ENCODE data around the gene ARPC1B. TPM values are rescaled to one million over a fixed set of nuclear protein-coding genes. Genes with fewer than 3 reads are reported as not detected.

ARPC1B gene
- total and polyA plus RNA-seq, 9 of the 15 experiments (the other 6 are each of a cell fraction or from before 2014, with no cell fraction given): 6.7 to 357 (median 211) TPM

GRCh38 chr7:99366646-99367045 is 7.9 kb upstream of the ARPC1B start:
- ATAC-seq: peak; percentile 8; the same call in 1 of the 3 replicates
- Histone ChIP-seq H3K4me1 (replicated peaks in 1 of 2; ENCODE audit: control insufficient read depth in 2 of 2, insufficient read depth in 2 of 2, low read length in 2 of 2) (peaks cover 27 to 45% of the 10 kb centered on the region in 2 experiments), H3K27me3 (ENCODE audit: control insufficient read depth in 2 of 2, insufficient read depth in 2 of 2, low read length in 2 of 2) (no peaks in the 10 kb centered on the region), H3K36me3 (ENCODE audit: control insufficient read depth, insufficient read depth, low read length) (peaks cover 47% of the 10 kb centered on the region), H3K79me2 (ENCODE audit: control insufficient read depth, insufficient read depth, low read length) (no peaks in the 10 kb centered on the region), H3K27ac (ENCODE audit: extremely low read depth, low read depth, low read length) (no peak overlapping the region), H3K9me1 (ENCODE audit: control insufficient read depth, insufficient read depth, low read length) (no peaks in the 10 kb centered on the region), H3K4me3 (no peak overlapping the region), H4K20me1 (replicated peaks; ENCODE audit: control insufficient read depth, insufficient read depth, low read length) (no peaks in the 10 kb centered on the region; the same call in 1 of the 2 replicates), H2AFZ (ENCODE audit: low read depth, low read length) (no peak overlapping the region), H3K4me2 (ENCODE audit: insufficient read depth, low read length) (no peak overlapping the region), H3K9ac (ENCODE audit: insufficient read depth in 1 of 2, low read depth in 2 of 2, low read length in 2 of 2) (peak overlapping the region in 1 of 2 experiments; percentile 73; a peak in 2 of 4 replicates), H3K9me3 (replicated peaks; ENCODE audit: control insufficient read depth, insufficient read depth, low read depth, low read length) (no peaks in the 10 kb centered on the region)
- BruUV-seq (replicated peaks): no TSS peak
- ChIA-PET POLR2A (interaction anchor here (1.0 to 1.2 kb wide), 3 partner anchors 9 to 38 kb away, joined by 4 to 6 read pairs (median 4); no protein-coding TSS in a partner anchor), CTCF (ENCODE audit: low intra/inter-chr PET ratio) (interaction anchor here (4.4 kb wide), 1 partner anchor 20 kb away, joined by 18 read pairs; no protein-coding TSS in a partner anchor)
- no peak for DNase-seq (ENCODE audit: extremely low read depth in 1 of 4, low spot score in 3 of 4)
- intact Hi-C loops (cut with micrococcal nuclease): no loop called here
- no peak for FAIRE-seq
- TF ChIP-seq ZSCAN32 (CRISPR knock-in tag; IDR thresholded peaks at IDR 0.05): no peak
- no peak for TF ChIP-seq SMARCA4 (IDR thresholded peaks at IDR 0.05)
- TF ChIP-seq ZNF324 (CRISPR knock-in tag; IDR thresholded peaks at IDR 0.05): no peak
- TF ChIP-seq POLR2G (IDR thresholded peaks at IDR 0.05; ENCODE audit: low read depth, low read length): peak; percentile 39; the same call in 1 of the 2 replicates
- WGBS (ENCODE audit: insufficient coverage, low coverage, missing lambda C conversion rate): 85% methylated on average over 9 of the region's 11 CpGs
- in situ Hi-C loops (cut with MboI): no loop called here

GRCh38 chr7:99368750-99369389 is 5.7 kb upstream of the ARPC1B start:
- H2AFZ ChIP-seq (ENCODE audit: low read depth, low read length): no peak overlapping the region
- H3K27me3 ChIP-seq (ENCODE audit: control insufficient read depth in 2 of 2, insufficient read depth in 2 of 2, low read length in 2 of 2): no peaks in the 10 kb centered on the region
- CTCF ChIA-PET (ENCODE audit: low intra/inter-chr PET ratio): no interaction called here
- POLR2A ChIA-PET: interaction anchor here (0.6 to 1.7 kb wide), 7 partner anchors 8 to 522 kb away, joined by 3 to 8 read pairs (median 3); no protein-coding TSS in a partner anchor
- no peaks in the 10 kb centered on the region; the same call in 1 of the 2 replicates for H4K20me1 ChIP-seq (replicated peaks; ENCODE audit: control insufficient read depth, insufficient read depth, low read length)
- H3K79me2 ChIP-seq (ENCODE audit: control insufficient read depth, insufficient read depth, low read length): no peaks in the 10 kb centered on the region
- no peak overlapping the region for H3K4me2 ChIP-seq (ENCODE audit: insufficient read depth, low read length)
- H3K9ac ChIP-seq (ENCODE audit: insufficient read depth in 1 of 2, low read depth in 2 of 2, low read length in 2 of 2): peak overlapping the region in 1 of 2 experiments; percentile 68; a peak in 1 of 4 replicates
- in situ Hi-C loops (cut with MboI) (no loop called here), intact Hi-C loops (cut with micrococcal nuclease) (no loop called here)
- H3K27ac ChIP-seq (ENCODE audit: extremely low read depth, low read depth, low read length): peak overlapping the region; percentile 7; the same call in 2 of the 3 replicates
- peak in 1 of 4 experiments; percentile 8 for DNase-seq (ENCODE audit: extremely low read depth in 1 of 4, low spot score in 3 of 4)
- H3K4me1 ChIP-seq (replicated peaks in 1 of 2; ENCODE audit: control insufficient read depth in 2 of 2, insufficient read depth in 2 of 2, low read length in 2 of 2): peaks cover 24 to 55% of the 10 kb centered on the region in 2 experiments
- H3K36me3 ChIP-seq (ENCODE audit: control insufficient read depth, insufficient read depth, low read length): peaks cover 32% of the 10 kb centered on the region
- no TSS peak for BruUV-seq (replicated peaks)
- WGBS (ENCODE audit: insufficient coverage, low coverage, missing lambda C conversion rate): 74% methylated on average over 13 of the region's 13 CpGs
- no peak for FAIRE-seq
- no peaks in the 10 kb centered on the region for H3K9me1 ChIP-seq (ENCODE audit: control insufficient read depth, insufficient read depth, low read length)
- TF ChIP-seq SMARCA5 (IDR thresholded peaks at IDR 0.05) (no peak), CREB3 (tag; conservative IDR thresholded peaks at IDR 0.05; ENCODE audit: low read depth) (no peak), ZEB2 (IDR thresholded peaks at IDR 0.05) (no peak), NFRKB (IDR thresholded peaks at IDR 0.05; ENCODE audit: low read depth) (no peak), SETDB1 (IDR thresholded peaks at IDR 0.05; ENCODE audit: low read length) (no peak), ELF2 (CRISPR knock-in tag; IDR thresholded peaks at IDR 0.05) (no peak), PRMT5 (CRISPR knock-in tag; IDR thresholded peaks at IDR 0.05) (no peak), ETS2 (tag; IDR thresholded peaks at IDR 0.05; ENCODE audit: borderline replicate concordance, poor library complexity, severe bottlenecking) (no peak), YBX1 (IDR thresholded peaks at IDR 0.05) (no peak)
- H3K9me3 ChIP-seq (replicated peaks; ENCODE audit: control insufficient read depth, insufficient read depth, low read depth, low read length): no peaks in the 10 kb centered on the region
- ATAC-seq: no peak
- H3K4me3 ChIP-seq: no peak overlapping the region

Data from K562 (cell line).